WTC11 (cell line): Measurements from ENCODE around the gene SNRNP35. TPM values are rescaled to one million over a fixed set of nuclear protein-coding genes. Genes with fewer than 3 reads are reported as not detected.

Source experiments
- ATAC-seq: fragments of 200-7000 bp; cut with Tn5 transposase; 2 replicates; pipeline ENCODE4 v1.10.0; 2021; ENCODE audit warnings: mild to moderate bottlenecking, moderate library complexity
- CTCF ChIA-PET: fragments of 300-600 bp; sonication (Branson Sonifier 250); formaldehyde crosslinking; loops from one replicate; lab custom pipeline; 2021; ENCODE audit warnings: antibody characterized with exemption; lab: Charles Lee
- POLR2A ChIA-PET: fragments of 350-600 bp; sonication (Branson Sonifier 250); formaldehyde crosslinking; loops from one replicate; lab custom pipeline; 2021; ENCODE audit warnings: antibody characterized with exemption; lab: Charles Lee
- DNase-seq: peaks from one replicate; pipeline ENCODE4 v3.0.0; 2021; ENCODE audit warnings: low spot score
- H3K27ac Mint-ChIP-seq: 2 replicates; pipeline ENCODE4 v1.8.0; 2021; ENCODE audit warnings: mixed read lengths
- H3K27me3 Mint-ChIP-seq: 2 replicates; pipeline ENCODE4 v1.8.0; 2021; ENCODE audit warnings: low read depth, mild to moderate bottlenecking, moderate library complexity, mixed read lengths
- H3K36me3 Mint-ChIP-seq: 2 replicates; pipeline ENCODE4 v1.8.0; 2021; ENCODE audit warnings: mixed read lengths
- H3K4me1 Mint-ChIP-seq: 2 replicates; pipeline ENCODE4 v1.8.0; 2022; ENCODE audit warnings: mixed read lengths
- H3K4me3 Mint-ChIP-seq: 2 replicates; pipeline ENCODE4 v1.8.0; 2021; ENCODE audit warnings: mild to moderate bottlenecking, moderate library complexity, mixed read lengths
- H3K9me3 Mint-ChIP-seq: 2 replicates; pipeline ENCODE4 v1.8.0; 2021; ENCODE audit warnings: mixed read lengths
- ETV6 ChIP-seq: sonication (generic); formaldehyde crosslinking; IDR thresholded peaks from 2 replicates; pipeline ENCODE4 v1.8.1; 2022; ENCODE audit warnings: mild to moderate bottlenecking, missing genetic modification reagents
- FOXJ3 ChIP-seq: sonication (generic); formaldehyde crosslinking; IDR thresholded peaks from 2 replicates; pipeline ENCODE4 v1.9.0; 2021; ENCODE audit warnings: missing genetic modification reagents, mild to moderate bottlenecking, borderline replicate concordance
- GTF2I ChIP-seq: fragments of 250-450 bp; sonication (Bioruptor Pico); conservative IDR thresholded peaks from 2 replicates; pipeline ENCODE4 v1.4.0; 2021; ENCODE audit warnings: mild to moderate bottlenecking
- IRF2 ChIP-seq: sonication (generic); formaldehyde crosslinking; IDR thresholded peaks from 2 replicates; pipeline ENCODE4 v1.8.0; 2022; ENCODE audit warnings: low read depth, missing genetic modification reagents, borderline replicate concordance
- KAT7 ChIP-seq: sonication (generic); formaldehyde crosslinking; IDR thresholded peaks from 2 replicates; pipeline ENCODE4 v1.8.1; 2023; ENCODE audit warnings: missing genetic modification reagents, mild to moderate bottlenecking, borderline replicate concordance
- NR1H2 ChIP-seq: sonication (generic); formaldehyde crosslinking; IDR thresholded peaks from 2 replicates; pipeline ENCODE4 v1.9.0; 2021; ENCODE audit warnings: mild to moderate bottlenecking, moderate library complexity, missing genetic modification reagents
- PRRX2 ChIP-seq: fragments of 250-450 bp; sonication (Bioruptor Pico); IDR thresholded peaks from 2 replicates; pipeline ENCODE4 v1.8.0; 2021; ENCODE audit warnings: mild to moderate bottlenecking
- TEAD4 ChIP-seq: sonication (generic); formaldehyde crosslinking; IDR thresholded peaks from 2 replicates; pipeline ENCODE4 v1.8.0; 2022; ENCODE audit warnings: mild to moderate bottlenecking, missing genetic modification reagents
- ZNF138 ChIP-seq: sonication (generic); formaldehyde crosslinking; conservative IDR thresholded peaks from 2 replicates; pipeline ENCODE4 v1.8.1; 2022; ENCODE audit warnings: mild to moderate bottlenecking, moderate library complexity, missing genetic modification reagents
- ZNF671 ChIP-seq: fragments of 250-450 bp; sonication (Bioruptor Pico); IDR thresholded peaks from 2 replicates; pipeline ENCODE4 v1.8.0; 2021; ENCODE audit warnings: mild to moderate bottlenecking
- total RNA-seq: library from RNA; stranded (reverse); gene quantifications from 3 replicates; pipeline ENCODE4 v1.2.3, GENCODE V29; 2021
- TF ChIP-seq, protein P1 (sequence below): fragments of 250-450 bp; sonication (Bioruptor Pico); IDR thresholded peaks from 2 replicates; pipeline ENCODE4 v1.9.0; 2021; ENCODE audit warnings: mild to moderate bottlenecking
- TF ChIP-seq, protein P2 (sequence below): sonication (generic); formaldehyde crosslinking; IDR thresholded peaks from 2 replicates; pipeline ENCODE4 v1.8.1; 2023; ENCODE audit warnings: mild to moderate bottlenecking, missing genetic modification reagents
- TF ChIP-seq, protein P3 (sequence below): sonication (generic); formaldehyde crosslinking; IDR thresholded peaks from 2 replicates; pipeline ENCODE4 v1.8.0; 2022; ENCODE audit warnings: mild to moderate bottlenecking, missing genetic modification reagents
- TF ChIP-seq, protein P4 (sequence below): fragments of 250-450 bp; sonication (Bioruptor Pico); IDR thresholded peaks from 2 replicates; pipeline ENCODE4 v1.9.0; 2021; ENCODE audit warnings: mild to moderate bottlenecking, borderline replicate concordance
- TF ChIP-seq, protein P5 (sequence below): sonication (generic); formaldehyde crosslinking; IDR thresholded peaks from 2 replicates; pipeline ENCODE4 v1.8.1; 2023; ENCODE audit warnings: mild to moderate bottlenecking, moderate library complexity, missing genetic modification reagents
- TF ChIP-seq, protein P6 (sequence below): sonication (generic); formaldehyde crosslinking; IDR thresholded peaks from 2 replicates; pipeline ENCODE4 v1.8.0; 2022; ENCODE audit warnings: mild to moderate bottlenecking, missing genetic modification reagents
- TF ChIP-seq, protein P7 (sequence below): sonication (generic); formaldehyde crosslinking; IDR thresholded peaks from 2 replicates; pipeline ENCODE4 v1.8.1; 2022; ENCODE audit warnings: low read depth, mild to moderate bottlenecking, moderate library complexity, missing genetic modification reagents, borderline replicate concordance
- TF ChIP-seq, protein P8 (sequence below): sonication (generic); formaldehyde crosslinking; IDR thresholded peaks from 2 replicates; pipeline ENCODE4 v1.8.0; 2023; ENCODE audit warnings: mild to moderate bottlenecking, missing genetic modification reagents

The SNRNP35 gene
- total RNA-seq, 1 experiment from 2014 or later = 20.0 TPM

DNA sequence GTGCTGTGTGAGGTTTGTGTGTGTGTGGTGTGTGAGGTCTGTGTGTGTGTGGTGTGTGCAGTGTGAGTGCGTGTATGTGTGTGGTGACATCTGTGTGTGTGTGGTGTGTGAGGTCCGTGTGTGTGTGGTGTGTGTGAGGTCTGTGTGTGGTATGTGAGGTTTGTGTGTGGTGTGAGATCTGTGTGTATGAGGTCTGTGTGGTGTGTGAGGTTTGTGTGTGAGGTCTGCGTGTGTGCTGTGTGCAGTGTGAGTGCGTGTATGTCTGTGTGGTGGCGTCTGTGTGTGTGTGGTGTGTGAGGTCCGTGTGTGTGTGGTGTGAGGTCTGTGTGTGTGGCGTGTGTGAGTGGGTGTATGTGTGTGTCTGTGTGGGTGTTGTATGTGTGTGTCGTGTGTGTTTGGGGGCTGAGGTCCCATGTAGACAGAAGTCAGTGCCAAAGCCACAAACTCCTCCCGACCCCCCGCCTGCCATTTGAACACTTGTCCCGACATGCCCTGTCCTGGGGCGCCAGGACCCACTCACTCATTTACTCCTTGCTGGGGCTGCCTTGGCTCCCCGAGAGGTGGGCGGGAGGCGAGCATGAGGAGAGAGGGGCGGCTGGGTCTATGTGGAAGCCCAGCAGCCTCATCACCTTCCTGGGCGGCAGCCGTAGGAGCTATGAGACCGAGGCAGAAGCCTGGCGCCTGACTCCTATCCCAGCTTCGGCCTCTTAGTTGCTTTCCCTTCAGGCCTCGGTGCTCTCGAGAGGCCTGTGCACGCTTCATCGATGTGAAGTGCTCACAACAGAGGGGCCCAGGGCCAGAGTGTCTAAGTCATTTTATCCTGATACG lies 55.1 kb downstream of the SNRNP35 start:
- H3K27ac Mint-ChIP-seq = no peak overlapping the region
- H3K4me3 Mint-ChIP-seq = no peak overlapping the region
- no peaks in the 10 kb centered on the region for H3K9me3 Mint-ChIP-seq
- no peaks in the 10 kb centered on the region for H3K27me3 Mint-ChIP-seq
- H3K36me3 Mint-ChIP-seq = peaks cover 18% of the 10 kb centered on the region
- ATAC-seq (peak; percentile 61), DNase-seq (no peak)
- ChIA-PET POLR2A (no interaction called here), CTCF (no interaction called here)
- TF ChIP-seq, protein P1, sequence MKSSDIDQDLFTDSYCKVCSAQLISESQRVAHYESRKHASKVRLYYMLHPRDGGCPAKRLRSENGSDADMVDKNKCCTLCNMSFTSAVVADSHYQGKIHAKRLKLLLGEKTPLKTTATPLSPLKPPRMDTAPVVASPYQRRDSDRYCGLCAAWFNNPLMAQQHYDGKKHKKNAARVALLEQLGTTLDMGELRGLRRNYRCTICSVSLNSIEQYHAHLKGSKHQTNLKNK = no peak
- no peak for TF ChIP-seq TEAD4 (CRISPR knock-in tag)
- TF ChIP-seq ZNF671 (CRISPR knock-in tag) = no peak
- TF ChIP-seq, protein P2, sequence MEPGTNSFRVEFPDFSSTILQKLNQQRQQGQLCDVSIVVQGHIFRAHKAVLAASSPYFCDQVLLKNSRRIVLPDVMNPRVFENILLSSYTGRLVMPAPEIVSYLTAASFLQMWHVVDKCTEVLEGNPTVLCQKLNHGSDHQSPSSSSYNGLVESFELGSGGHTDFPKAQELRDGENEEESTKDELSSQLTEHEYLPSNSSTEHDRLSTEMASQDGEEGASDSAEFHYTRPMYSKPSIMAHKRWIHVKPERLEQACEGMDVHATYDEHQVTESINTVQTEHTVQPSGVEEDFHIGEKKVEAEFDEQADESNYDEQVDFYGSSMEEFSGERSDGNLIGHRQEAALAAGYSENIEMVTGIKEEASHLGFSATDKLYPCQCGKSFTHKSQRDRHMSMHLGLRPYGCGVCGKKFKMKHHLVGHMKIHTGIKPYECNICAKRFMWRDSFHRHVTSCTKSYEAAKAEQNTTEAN = no peak
- TF ChIP-seq ZNF138 = no peak
- TF ChIP-seq, protein P3, sequence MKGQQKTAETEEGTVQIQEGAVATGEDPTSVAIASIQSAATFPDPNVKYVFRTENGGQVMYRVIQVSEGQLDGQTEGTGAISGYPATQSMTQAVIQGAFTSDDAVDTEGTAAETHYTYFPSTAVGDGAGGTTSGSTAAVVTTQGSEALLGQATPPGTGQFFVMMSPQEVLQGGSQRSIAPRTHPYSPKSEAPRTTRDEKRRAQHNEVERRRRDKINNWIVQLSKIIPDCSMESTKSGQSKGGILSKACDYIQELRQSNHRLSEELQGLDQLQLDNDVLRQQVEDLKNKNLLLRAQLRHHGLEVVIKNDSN (CRISPR knock-in tag) = no peak
- no peak for TF ChIP-seq NR1H2 (CRISPR knock-in tag)
- TF ChIP-seq, protein P4, sequence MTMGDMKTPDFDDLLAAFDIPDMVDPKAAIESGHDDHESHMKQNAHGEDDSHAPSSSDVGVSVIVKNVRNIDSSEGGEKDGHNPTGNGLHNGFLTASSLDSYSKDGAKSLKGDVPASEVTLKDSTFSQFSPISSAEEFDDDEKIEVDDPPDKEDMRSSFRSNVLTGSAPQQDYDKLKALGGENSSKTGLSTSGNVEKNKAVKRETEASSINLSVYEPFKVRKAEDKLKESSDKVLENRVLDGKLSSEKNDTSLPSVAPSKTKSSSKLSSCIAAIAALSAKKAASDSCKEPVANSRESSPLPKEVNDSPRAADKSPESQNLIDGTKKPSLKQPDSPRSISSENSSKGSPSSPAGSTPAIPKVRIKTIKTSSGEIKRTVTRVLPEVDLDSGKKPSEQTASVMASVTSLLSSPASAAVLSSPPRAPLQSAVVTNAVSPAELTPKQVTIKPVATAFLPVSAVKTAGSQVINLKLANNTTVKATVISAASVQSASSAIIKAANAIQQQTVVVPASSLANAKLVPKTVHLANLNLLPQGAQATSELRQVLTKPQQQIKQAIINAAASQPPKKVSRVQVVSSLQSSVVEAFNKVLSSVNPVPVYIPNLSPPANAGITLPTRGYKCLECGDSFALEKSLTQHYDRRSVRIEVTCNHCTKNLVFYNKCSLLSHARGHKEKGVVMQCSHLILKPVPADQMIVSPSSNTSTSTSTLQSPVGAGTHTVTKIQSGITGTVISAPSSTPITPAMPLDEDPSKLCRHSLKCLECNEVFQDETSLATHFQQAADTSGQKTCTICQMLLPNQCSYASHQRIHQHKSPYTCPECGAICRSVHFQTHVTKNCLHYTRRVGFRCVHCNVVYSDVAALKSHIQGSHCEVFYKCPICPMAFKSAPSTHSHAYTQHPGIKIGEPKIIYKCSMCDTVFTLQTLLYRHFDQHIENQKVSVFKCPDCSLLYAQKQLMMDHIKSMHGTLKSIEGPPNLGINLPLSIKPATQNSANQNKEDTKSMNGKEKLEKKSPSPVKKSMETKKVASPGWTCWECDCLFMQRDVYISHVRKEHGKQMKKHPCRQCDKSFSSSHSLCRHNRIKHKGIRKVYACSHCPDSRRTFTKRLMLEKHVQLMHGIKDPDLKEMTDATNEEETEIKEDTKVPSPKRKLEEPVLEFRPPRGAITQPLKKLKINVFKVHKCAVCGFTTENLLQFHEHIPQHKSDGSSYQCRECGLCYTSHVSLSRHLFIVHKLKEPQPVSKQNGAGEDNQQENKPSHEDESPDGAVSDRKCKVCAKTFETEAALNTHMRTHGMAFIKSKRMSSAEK (CRISPR knock-in tag) = no peak
- TF ChIP-seq GTF2I (CRISPR knock-in tag) = no peak
- TF ChIP-seq, protein P5, sequence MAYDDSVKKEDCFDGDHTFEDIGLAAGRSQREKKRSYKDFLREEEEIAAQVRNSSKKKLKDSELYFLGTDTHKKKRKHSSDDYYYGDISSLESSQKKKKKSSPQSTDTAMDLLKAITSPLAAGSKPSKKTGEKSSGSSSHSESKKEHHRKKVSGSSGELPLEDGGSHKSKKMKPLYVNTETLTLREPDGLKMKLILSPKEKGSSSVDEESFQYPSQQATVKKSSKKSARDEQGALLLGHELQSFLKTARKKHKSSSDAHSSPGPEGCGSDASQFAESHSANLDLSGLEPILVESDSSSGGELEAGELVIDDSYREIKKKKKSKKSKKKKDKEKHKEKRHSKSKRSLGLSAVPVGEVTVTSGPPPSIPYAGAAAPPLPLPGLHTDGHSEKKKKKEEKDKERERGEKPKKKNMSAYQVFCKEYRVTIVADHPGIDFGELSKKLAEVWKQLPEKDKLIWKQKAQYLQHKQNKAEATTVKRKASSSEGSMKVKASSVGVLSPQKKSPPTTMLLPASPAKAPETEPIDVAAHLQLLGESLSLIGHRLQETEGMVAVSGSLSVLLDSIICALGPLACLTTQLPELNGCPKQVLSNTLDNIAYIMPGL = no peak
- no peak for TF ChIP-seq IRF2 (CRISPR knock-in tag)
- TF ChIP-seq, protein P6, sequence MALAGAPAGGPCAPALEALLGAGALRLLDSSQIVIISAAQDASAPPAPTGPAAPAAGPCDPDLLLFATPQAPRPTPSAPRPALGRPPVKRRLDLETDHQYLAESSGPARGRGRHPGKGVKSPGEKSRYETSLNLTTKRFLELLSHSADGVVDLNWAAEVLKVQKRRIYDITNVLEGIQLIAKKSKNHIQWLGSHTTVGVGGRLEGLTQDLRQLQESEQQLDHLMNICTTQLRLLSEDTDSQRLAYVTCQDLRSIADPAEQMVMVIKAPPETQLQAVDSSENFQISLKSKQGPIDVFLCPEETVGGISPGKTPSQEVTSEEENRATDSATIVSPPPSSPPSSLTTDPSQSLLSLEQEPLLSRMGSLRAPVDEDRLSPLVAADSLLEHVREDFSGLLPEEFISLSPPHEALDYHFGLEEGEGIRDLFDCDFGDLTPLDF (CRISPR knock-in tag) = no peak
- TF ChIP-seq PRRX2 (CRISPR knock-in tag) = no peak
- no peak for TF ChIP-seq KAT7 (CRISPR knock-in tag)
- TF ChIP-seq, protein P7, sequence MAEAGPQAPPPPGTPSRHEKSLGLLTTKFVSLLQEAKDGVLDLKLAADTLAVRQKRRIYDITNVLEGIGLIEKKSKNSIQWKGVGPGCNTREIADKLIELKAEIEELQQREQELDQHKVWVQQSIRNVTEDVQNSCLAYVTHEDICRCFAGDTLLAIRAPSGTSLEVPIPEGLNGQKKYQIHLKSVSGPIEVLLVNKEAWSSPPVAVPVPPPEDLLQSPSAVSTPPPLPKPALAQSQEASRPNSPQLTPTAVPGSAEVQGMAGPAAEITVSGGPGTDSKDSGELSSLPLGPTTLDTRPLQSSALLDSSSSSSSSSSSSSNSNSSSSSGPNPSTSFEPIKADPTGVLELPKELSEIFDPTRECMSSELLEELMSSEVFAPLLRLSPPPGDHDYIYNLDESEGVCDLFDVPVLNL (CRISPR knock-in tag) = no peak
- TF ChIP-seq, protein P8, sequence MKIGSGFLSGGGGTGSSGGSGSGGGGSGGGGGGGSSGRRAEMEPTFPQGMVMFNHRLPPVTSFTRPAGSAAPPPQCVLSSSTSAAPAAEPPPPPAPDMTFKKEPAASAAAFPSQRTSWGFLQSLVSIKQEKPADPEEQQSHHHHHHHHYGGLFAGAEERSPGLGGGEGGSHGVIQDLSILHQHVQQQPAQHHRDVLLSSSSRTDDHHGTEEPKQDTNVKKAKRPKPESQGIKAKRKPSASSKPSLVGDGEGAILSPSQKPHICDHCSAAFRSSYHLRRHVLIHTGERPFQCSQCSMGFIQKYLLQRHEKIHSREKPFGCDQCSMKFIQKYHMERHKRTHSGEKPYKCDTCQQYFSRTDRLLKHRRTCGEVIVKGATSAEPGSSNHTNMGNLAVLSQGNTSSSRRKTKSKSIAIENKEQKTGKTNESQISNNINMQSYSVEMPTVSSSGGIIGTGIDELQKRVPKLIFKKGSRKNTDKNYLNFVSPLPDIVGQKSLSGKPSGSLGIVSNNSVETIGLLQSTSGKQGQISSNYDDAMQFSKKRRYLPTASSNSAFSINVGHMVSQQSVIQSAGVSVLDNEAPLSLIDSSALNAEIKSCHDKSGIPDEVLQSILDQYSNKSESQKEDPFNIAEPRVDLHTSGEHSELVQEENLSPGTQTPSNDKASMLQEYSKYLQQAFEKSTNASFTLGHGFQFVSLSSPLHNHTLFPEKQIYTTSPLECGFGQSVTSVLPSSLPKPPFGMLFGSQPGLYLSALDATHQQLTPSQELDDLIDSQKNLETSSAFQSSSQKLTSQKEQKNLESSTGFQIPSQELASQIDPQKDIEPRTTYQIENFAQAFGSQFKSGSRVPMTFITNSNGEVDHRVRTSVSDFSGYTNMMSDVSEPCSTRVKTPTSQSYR (CRISPR knock-in tag) = no peak
- TF ChIP-seq ETV6 (CRISPR knock-in tag) = no peak
- TF ChIP-seq FOXJ3 (CRISPR knock-in tag) = no peak
- TF ChIP-seq, all 79 proteins: peak for 0
- H3K4me1 Mint-ChIP-seq = peaks cover 6% of the 10 kb centered on the region
